Endothelial cell of umbilical vein (primary cell): ENCODE results near the gene PTGR3. TPM values are rescaled to one million over a fixed set of nuclear protein-coding genes. Genes with fewer than 3 reads are reported as not detected.

ENCODE experiments used
- BruUV-seq: library from RNA; stranded (reverse); fragments of 400-500 nt; replicated peaks from 2 replicates; lab custom pipeline; 2021; lab: Mats Ljungman, UMichigan
- CTCF ChIA-PET: fragments of 300-600, 350-600 bp; sonication (Branson Sonifier 250); formaldehyde crosslinking; loops from one replicate; lab custom pipeline; 2021; ENCODE audit warnings: antibody characterized with exemption, inconsistent platforms; lab: Charles Lee
- POLR2A ChIA-PET: fragments of 300-600, 350-600 bp; sonication (Branson Sonifier 250); formaldehyde crosslinking; loops from one replicate; lab custom pipeline; 2021; ENCODE audit warnings: antibody characterized with exemption, inconsistent platforms; lab: Charles Lee
- DNase-seq: peaks from one replicate; pipeline ENCODE4 v3.0.0-alpha.2; 2011; ENCODE audit warnings: low read depth, low spot score
- FAIRE-seq: peaks from 2 replicates; lab custom pipeline; 2011; peaks lifted over from hg19 to GRCh38; lab: Jason Lieb, UNC
- H2AFZ ChIP-seq: 2 replicates; pipeline ENCODE4 v1.6.0; 2012; ENCODE audit warnings: low read depth, low read length, control low read depth, inconsistent platforms
- H3K27ac ChIP-seq: 2 replicates; pipeline ENCODE4 v1.5.1; 2011; ENCODE audit warnings: low read depth, mild to moderate bottlenecking, control low read depth, low read length, moderate library complexity; ENCODE audit not compliant: insufficient read depth
- H3K27me3 ChIP-seq, 2 experiments: 2 replicates each; pipeline versions ENCODE4 v1.6.0 to v1.6.1; 2011; ENCODE audit warnings: low read length in 2 of 2, mixed read lengths in 1 of 2; ENCODE audit not compliant: control insufficient read depth in 2 of 2, insufficient read depth in 2 of 2
- H3K36me3 ChIP-seq, 2 experiments: 2 replicates in 1 of 2; 3 replicates in 1 of 2; pipeline ENCODE4 v1.5.1; 2011; ENCODE audit warnings: low read length in 2 of 2, mild to moderate bottlenecking in 1 of 2, moderate library complexity in 1 of 2; ENCODE audit not compliant: control insufficient read depth in 2 of 2, insufficient read depth in 2 of 2; ENCODE audit errors: extremely low read depth in 1 of 2
- H3K4me1 ChIP-seq: 3 replicates; pipeline ENCODE4 v1.5.1; 2011; ENCODE audit warnings: mild to moderate bottlenecking, low read length; ENCODE audit not compliant: control insufficient read depth, insufficient read depth; ENCODE audit errors: extremely low read depth
- H3K4me2 ChIP-seq: 2 replicates; pipeline ENCODE4 v1.6.1; 2011; ENCODE audit warnings: low read length, control low read depth, mixed read lengths; ENCODE audit not compliant: insufficient read depth
- H3K4me3 ChIP-seq, 3 experiments: fragments of 200-600 bp in 1 of 3; sonication (generic), shearing (Covaris generic) in 1 of 3; replicated peaks in 1 of 3; 2 replicates each; pipeline ENCODE4 v1.5.1; 2011 to 2016; ENCODE audit warnings: control low read depth in 3 of 3, low read length in 3 of 3, mild to moderate bottlenecking in 2 of 3, inconsistent platforms in 1 of 3, low read depth in 1 of 3, moderate library complexity in 1 of 3; ENCODE audit not compliant: insufficient read depth in 1 of 3
- H3K79me2 ChIP-seq: 2 replicates; pipeline ENCODE4 v1.6.0; 2012; ENCODE audit warnings: low read length, inconsistent platforms; ENCODE audit not compliant: control insufficient read depth, insufficient read depth
- H3K9ac ChIP-seq: replicated peaks from 2 replicates; pipeline ENCODE3; 2011; ENCODE audit warnings: low read length, control low read depth; ENCODE audit not compliant: insufficient read depth; ENCODE audit errors: extremely low read depth
- H3K9me1 ChIP-seq: replicated peaks from 3 replicates; pipeline ENCODE4 v1.6.0; 2011; ENCODE audit warnings: mild to moderate bottlenecking, low read length; ENCODE audit not compliant: control insufficient read depth, insufficient read depth; ENCODE audit errors: extremely low read depth
- H3K9me3 ChIP-seq: replicated peaks from 2 replicates; pipeline ENCODE4 v1.5.1; 2012; ENCODE audit warnings: low read length, inconsistent platforms; ENCODE audit not compliant: control insufficient read depth, insufficient read depth
- H4K20me1 ChIP-seq: replicated peaks from 2 replicates; pipeline ENCODE3; 2011; ENCODE audit warnings: mild to moderate bottlenecking, low read length; ENCODE audit not compliant: control insufficient read depth, insufficient read depth; ENCODE audit errors: extremely low read depth
- EZH2 ChIP-seq: IDR thresholded peaks from 2 replicates; pipeline ENCODE4 v1.6.1; 2012; ENCODE audit warnings: borderline replicate concordance, low read depth, mild to moderate bottlenecking, moderate library complexity, low read length, inconsistent platforms; ENCODE audit not compliant: severe bottlenecking
- FOS ChIP-seq: IDR thresholded peaks from 2 replicates; pipeline ENCODE4 v1.6.1; 2011; ENCODE audit warnings: mild to moderate bottlenecking, low read length, moderate library complexity, borderline replicate concordance; ENCODE audit not compliant: insufficient read depth
- GATA2 ChIP-seq: IDR thresholded peaks from 2 replicates; pipeline ENCODE4 v1.7.0; 2011; ENCODE audit warnings: low read depth, mild to moderate bottlenecking, moderate library complexity, mixed read lengths, low read length; ENCODE audit not compliant: insufficient read length, insufficient read depth
- JUN ChIP-seq: IDR thresholded peaks from 2 replicates; pipeline ENCODE4 v1.6.1; 2011; ENCODE audit warnings: borderline replicate concordance, low read depth; ENCODE audit not compliant: insufficient read length, insufficient read depth
- MYC ChIP-seq: IDR thresholded peaks from one replicate; pipeline ENCODE4 v1.6.1; 2011; ENCODE audit warnings: mild to moderate bottlenecking, low read depth, low read length
- POLR2A ChIP-seq: IDR thresholded peaks from 2 replicates; pipeline ENCODE4 v1.6.1; 2012; ENCODE audit warnings: low read depth, mild to moderate bottlenecking, control low read depth, low read length
- POLR2AphosphoS5 ChIP-seq: IDR thresholded peaks from 2 replicates; pipeline ENCODE4 v1.6.1; 2012; ENCODE audit warnings: low read depth, mild to moderate bottlenecking, control low read depth, low read length, moderate library complexity; ENCODE audit not compliant: insufficient read depth
- dilution Hi-C: fragments of 300-500 bp; cut with MboI; formaldehyde crosslinking; loops from one replicate; pipeline ENCODE4 v1.15.0; 2019; ENCODE audit warnings: low sequenced_read_pairs; ENCODE audit not compliant: extremely low pct_ligation_motif_present
- intact Hi-C: fragments of 100-400 bp; cut with micrococcal nuclease; formaldehyde crosslinking; loops from one replicate; pipeline ENCODE4 v1.10.0; 2022
- polyA plus RNA-seq, 4 experiments: library from polyadenylated mRNA; depleted of rRNA in 3 of 4; stranded (reverse) in 3 of 4; unstranded in 1 of 4; fragments of >200 nt; gene quantifications; 2 replicates each; pipeline versions ENCODE4 v1.2.1 to v1.2.3, GENCODE V29; 2011 to 2012; ENCODE audit warnings: missing spikeins in 1 of 4
- total RNA-seq: library from RNA; stranded (reverse); gene quantifications from 2 replicates; pipeline ENCODE4 v1.2.3, GENCODE V29; 2021
- TF ChIP-seq, protein P1 (sequence below), 2 donors: IDR thresholded peaks; 1 replicate in 1 of 2; 2 replicates in 1 of 2; pipeline ENCODE4 v1.5.1; 2011; ENCODE audit warnings: low read length in 2 of 2, mild to moderate bottlenecking in 2 of 2, moderate library complexity in 2 of 2, control low read depth in 1 of 2, inconsistent platforms in 1 of 2, low read depth in 1 of 2; ENCODE audit not compliant: insufficient read depth in 1 of 2; ENCODE audit errors: extremely low read depth in 1 of 2
- TF ChIP-seq, protein P2 (sequence below): IDR thresholded peaks from 2 replicates; pipeline ENCODE4 v1.6.1; 2011; ENCODE audit not compliant: insufficient read depth, insufficient read length

PTGR3 gene
- total and polyA plus RNA-seq, 2 donors (not counting 3 experiments of a cell fraction or from before 2014, with no cell fraction given), result 13.9 to 21.9 TPM

DNA sequence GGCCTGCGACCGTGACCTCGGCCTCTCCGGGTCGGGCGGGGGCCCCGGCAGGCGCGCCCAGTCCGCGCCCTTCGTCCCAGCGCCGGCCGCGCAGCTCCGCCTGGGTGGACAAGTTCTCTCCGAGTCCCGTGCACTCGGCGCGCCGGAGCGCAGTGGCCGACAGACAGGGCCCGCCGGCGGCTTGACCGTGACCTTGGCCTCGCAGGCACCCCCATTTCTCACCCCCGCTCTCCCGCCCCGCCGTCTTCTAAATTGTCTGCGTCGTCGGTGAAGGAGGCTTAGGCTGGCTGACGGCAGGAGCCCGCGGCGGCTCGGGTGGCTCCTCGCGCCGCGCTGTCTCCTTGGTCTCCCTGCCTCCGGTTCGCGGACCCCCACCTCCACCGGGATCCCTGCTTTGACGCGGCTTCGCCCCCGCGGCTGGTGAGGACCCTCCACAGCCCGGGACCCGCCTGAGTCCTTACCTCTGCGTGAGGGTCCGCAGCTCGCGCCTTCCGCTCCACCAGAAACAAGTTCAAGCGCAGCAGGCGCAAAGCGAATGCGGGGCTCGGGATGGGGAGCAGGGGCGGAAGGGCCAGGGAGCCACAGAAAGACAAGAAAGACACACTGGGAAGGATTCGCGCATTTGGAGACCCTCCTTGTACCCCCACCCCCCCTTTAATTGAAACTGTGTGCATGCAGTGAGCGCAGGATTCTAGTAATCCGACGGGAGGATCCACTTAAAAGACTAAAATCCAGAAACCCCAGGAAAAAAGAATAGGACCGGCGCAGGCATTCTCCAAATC lies 4.0 kb downstream of the PTGR3 start:
- Histone ChIP-seq H3K9me1 (no peaks in the 10 kb centered on the region), H3K27ac (no peak overlapping the region), H3K4me1 (peaks cover 35% of the 10 kb centered on the region), H3K9ac (peak overlapping the region; percentile 15), H3K4me2 (peak overlapping the region; percentile 55), H4K20me1 (no peaks in the 10 kb centered on the region), H3K27me3 (no peaks in the 10 kb centered on the region), H3K4me3 (peak overlapping the region in 2 of 3 experiments; percentile 17 to 28), H3K79me2 (peaks cover 67% of the 10 kb centered on the region), H2AFZ (peak overlapping the region; percentile 46), H3K9me3 (no peaks in the 10 kb centered on the region), H3K36me3 (peaks cover 0 to 7% of the 10 kb centered on the region in 2 experiments)
- ChIA-PET POLR2A (no interaction called here), CTCF (interaction anchor here (1.0 kb wide), 1 partner anchor 274 kb away, joined by 3 read pairs; no protein-coding TSS in a partner anchor)
- DNase-seq (no peak), FAIRE-seq (no peak)
- TF ChIP-seq EZH2, result no peak
- TF ChIP-seq POLR2AphosphoS5, result no peak
- TF ChIP-seq, protein P1, sequence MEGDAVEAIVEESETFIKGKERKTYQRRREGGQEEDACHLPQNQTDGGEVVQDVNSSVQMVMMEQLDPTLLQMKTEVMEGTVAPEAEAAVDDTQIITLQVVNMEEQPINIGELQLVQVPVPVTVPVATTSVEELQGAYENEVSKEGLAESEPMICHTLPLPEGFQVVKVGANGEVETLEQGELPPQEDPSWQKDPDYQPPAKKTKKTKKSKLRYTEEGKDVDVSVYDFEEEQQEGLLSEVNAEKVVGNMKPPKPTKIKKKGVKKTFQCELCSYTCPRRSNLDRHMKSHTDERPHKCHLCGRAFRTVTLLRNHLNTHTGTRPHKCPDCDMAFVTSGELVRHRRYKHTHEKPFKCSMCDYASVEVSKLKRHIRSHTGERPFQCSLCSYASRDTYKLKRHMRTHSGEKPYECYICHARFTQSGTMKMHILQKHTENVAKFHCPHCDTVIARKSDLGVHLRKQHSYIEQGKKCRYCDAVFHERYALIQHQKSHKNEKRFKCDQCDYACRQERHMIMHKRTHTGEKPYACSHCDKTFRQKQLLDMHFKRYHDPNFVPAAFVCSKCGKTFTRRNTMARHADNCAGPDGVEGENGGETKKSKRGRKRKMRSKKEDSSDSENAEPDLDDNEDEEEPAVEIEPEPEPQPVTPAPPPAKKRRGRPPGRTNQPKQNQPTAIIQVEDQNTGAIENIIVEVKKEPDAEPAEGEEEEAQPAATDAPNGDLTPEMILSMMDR (IDR thresholded peaks at IDR 0.05; ENCODE audit: extremely low read depth in 1 of 2, insufficient read depth in 1 of 2, low read depth in 1 of 2, low read length in 2 of 2), result no peak
- no peak for TF ChIP-seq FOS
- no peak for TF ChIP-seq MYC
- TF ChIP-seq GATA2, result no peak
- TF ChIP-seq, protein P2, sequence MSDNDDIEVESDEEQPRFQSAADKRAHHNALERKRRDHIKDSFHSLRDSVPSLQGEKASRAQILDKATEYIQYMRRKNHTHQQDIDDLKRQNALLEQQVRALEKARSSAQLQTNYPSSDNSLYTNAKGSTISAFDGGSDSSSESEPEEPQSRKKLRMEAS, result no peak
- no peak for TF ChIP-seq POLR2A
- no peak for TF ChIP-seq JUN
- BruUV-seq, result no TSS peak
- dilution Hi-C loops (no loop called here), intact Hi-C loops (loop anchor here (5.0 to 10.0 kb wide), 4 partner anchors 252 to 710 kb away; partner anchors contain the start of genes CNDP2 and ZNF407)
